ENCODE results near the gene SLX4IP. TPM values are rescaled to one million over a fixed set of nuclear protein-coding genes. Genes with fewer than 3 reads are reported as not detected.

SLX4IP gene
- total and polyA plus RNA-seq, 2 of the 13 experiments (the other 11 are each of a cell fraction or from before 2014, with no cell fraction given): 3.6 to 7.3 TPM

GRCh38 chr20:10675450-10675848, 240.3 kb downstream of the SLX4IP start:
- peak overlapping the region; percentile 95 for H3K9ac ChIP-seq (ENCODE audit: insufficient read depth, low read depth, low read length)
- H2AFZ ChIP-seq (ENCODE audit: low read length): no peak overlapping the region
- intact Hi-C loops (cut with micrococcal nuclease; ENCODE audit: unreplicated experiment) (loop anchor here (2.0 to 10.0 kb wide), 4 partner anchors 149 to 869 kb away; no protein-coding TSS in a partner anchor), in situ Hi-C loops (cut with HindIII; ENCODE audit: extremely low pct_ligation_motif_present, low pct_unique_long_range_greater_than_20kb) (no loop called here)
- peak overlapping the region; percentile 85 to 94 (median 91) for H3K4me3 ChIP-seq (replicated peaks in 1 of 3; ENCODE audit: insufficient read depth in 1 of 3, low read depth in 2 of 3, low read length in 3 of 3)
- peak overlapping the region; percentile 96 for H3K4me2 ChIP-seq (ENCODE audit: low read depth, low read length)
- peaks cover 24% of the 10 kb centered on the region for H3K4me1 ChIP-seq (ENCODE audit: insufficient read depth, low read length)
- peak overlapping the region; percentile 89 for H3K27ac ChIP-seq (ENCODE audit: extremely low read length, insufficient read depth, low read length)
- ChIA-PET CTCF (ENCODE audit: low intra/inter-chr PET ratio, low total read pairs) (interaction anchor here (1.5 kb wide), 1 partner anchor 530 kb away, joined by 3 read pairs; no protein-coding TSS in a partner anchor), POLR2A (interaction anchor here (1.0 to 5.6 kb wide), 16 partner anchors 8 to 592 kb away, joined by 3 to 104 read pairs (median 12); partner anchors contain the start of genes MKKS and SLX4IP)
- no peaks in the 10 kb centered on the region for H3K9me3 ChIP-seq (ENCODE audit: low read length)
- no peaks in the 10 kb centered on the region; a peak in 1 of 5 replicates for H3K27me3 ChIP-seq (ENCODE audit: control insufficient read depth in 1 of 2, insufficient read depth in 2 of 2, low read length in 2 of 2)
- no TSS peak for BruUV-seq (replicated peaks)
- ATAC-seq (no peak), DNase-seq (ENCODE audit: low spot score) (no peak), FAIRE-seq (no peak)
- peaks cover 9% of the 10 kb centered on the region; the same call in 1 of the 2 replicates for H4K20me1 ChIP-seq (ENCODE audit: insufficient read depth, low read length)
- H3K79me2 ChIP-seq (ENCODE audit: insufficient read depth, low read length): peaks cover 33% of the 10 kb centered on the region
- 92% methylated on average over 4 of the region's 4 CpGs for WGBS (ENCODE audit: low lambda C conversion rate)
- H3K36me3 ChIP-seq (replicated peaks in 1 of 2; ENCODE audit: control insufficient read depth in 1 of 2, insufficient read depth in 2 of 2, low read length in 2 of 2): peaks cover 0 to 3% of the 10 kb centered on the region in 2 experiments; a peak in 2 of 5 replicates
- TF ChIP-seq STAT6 (CRISPR knock-in tag; IDR thresholded peaks at IDR 0.05; ENCODE audit: borderline replicate concordance): no peak
- TF ChIP-seq FOXO4 (CRISPR knock-in tag; conservative IDR thresholded peaks at IDR 0.05): no peak
- no peak for TF ChIP-seq ZNF577 (CRISPR knock-in tag; IDR thresholded peaks at IDR 0.05; ENCODE audit: borderline replicate concordance, low read depth)
- no peak for TF ChIP-seq KLF9 (CRISPR knock-in tag; IDR thresholded peaks at IDR 0.05; ENCODE audit: low read depth)
- TF ChIP-seq ZNF576 (CRISPR knock-in tag; IDR thresholded peaks at IDR 0.05): no peak
- no peak for TF ChIP-seq MAX (IDR thresholded peaks at IDR 0.05)
- TF ChIP-seq DR1 (CRISPR knock-in tag; IDR thresholded peaks at IDR 0.05): no peak
- TF ChIP-seq MAFK (conservative IDR thresholded peaks at IDR 0.05 in 1 of 2, IDR thresholded peaks at IDR 0.05 in 1 of 2; ENCODE audit: low read length in 2 of 2): peak in 1 of 2 experiments; percentile 44; a peak in 2 of 4 replicates
- TF ChIP-seq AKNA (CRISPR knock-in tag; IDR thresholded peaks at IDR 0.05; ENCODE audit: borderline replicate concordance): no peak
- TF ChIP-seq ZSCAN5A (CRISPR knock-in tag; IDR thresholded peaks at IDR 0.05; ENCODE audit: borderline replicate concordance): no peak
- TF ChIP-seq ZNF878 (CRISPR knock-in tag; IDR thresholded peaks at IDR 0.05): no peak
- 0 out of 4 replicates have a peak, but pooled peaks of 1 of the 2 experiments have one; percentile 13 for TF ChIP-seq POLR2A (IDR thresholded peaks at IDR 0.05; ENCODE audit: insufficient read depth in 1 of 2, low read depth in 2 of 2, low read length in 2 of 2)
